Hepatocyte (in vitro differentiated cells): ENCODE measurements around the gene CDC5L. TPM values are rescaled to one million over a fixed set of nuclear protein-coding genes. Genes with fewer than 3 reads are reported as not detected.
A peak's percentile ranks its signal among the peaks of the same experiment; 100 is the strongest.

Experiments used
- DNase-seq: peaks from one replicate; pipeline ENCODE4 v3.0.0-alpha.2; 2016; ENCODE audit warnings: low spot score
- H2AFZ ChIP-seq: fragments of 200-600 bp; sonication (generic); 2 replicates; pipeline ENCODE4 v1.6.0; 2016; ENCODE audit warnings: antibody characterized with exemption, mild to moderate bottlenecking
- H3K27ac ChIP-seq: fragments of 200-600 bp; sonication (generic); 2 replicates; pipeline ENCODE4 v1.5.1; 2016; ENCODE audit warnings: mild to moderate bottlenecking
- H3K27me3 ChIP-seq: fragments of 200-600 bp; sonication (generic); 2 replicates; pipeline ENCODE4 v1.6.1; 2016
- H3K36me3 ChIP-seq: fragments of 200-600 bp; sonication (generic); replicated peaks from 2 replicates; pipeline ENCODE4 v1.5.1; 2016; ENCODE audit warnings: low read depth; ENCODE audit not compliant: insufficient read depth
- H3K4me1 ChIP-seq: fragments of 200-600 bp; sonication (generic); 2 replicates; pipeline ENCODE4 v1.5.1; 2016; ENCODE audit warnings: mild to moderate bottlenecking, moderate library complexity; ENCODE audit not compliant: insufficient read depth
- H3K4me2 ChIP-seq: fragments of 200-600 bp; sonication (generic); 2 replicates; pipeline ENCODE4 v1.6.0; 2016
- H3K4me3 ChIP-seq: fragments of 200-600 bp; sonication (generic); 2 replicates; pipeline ENCODE4 v1.5.1; 2016; ENCODE audit warnings: mild to moderate bottlenecking
- H3K79me2 ChIP-seq: fragments of 200-600 bp; sonication (generic); 2 replicates; pipeline ENCODE4 v1.6.0; 2017; ENCODE audit warnings: mild to moderate bottlenecking
- H3K9me2 ChIP-seq: fragments of 200-600 bp; sonication (generic); replicated peaks from 2 replicates; pipeline ENCODE4 v1.6.0; 2017; ENCODE audit warnings: mild to moderate bottlenecking; ENCODE audit not compliant: insufficient read depth
- H3K9me3 ChIP-seq: fragments of 200-600 bp; sonication (generic); 2 replicates; pipeline ENCODE4 v1.5.1; 2016; ENCODE audit warnings: low read depth, mild to moderate bottlenecking
- H4K20me1 ChIP-seq: fragments of 200-600 bp; sonication (generic); 2 replicates; pipeline ENCODE4 v1.6.0; 2016; ENCODE audit warnings: mild to moderate bottlenecking; ENCODE audit not compliant: insufficient read depth, poor library complexity, severe bottlenecking
- EZH2 ChIP-seq: fragments of 200-600 bp; sonication (generic); IDR thresholded peaks from 2 replicates; pipeline ENCODE4 v1.6.1; 2016; ENCODE audit warnings: antibody characterized with exemption, mild to moderate bottlenecking, borderline replicate concordance
- EZH2phosphoT487 ChIP-seq: fragments of 200-600 bp; sonication (generic); IDR thresholded peaks from one replicate; pipeline ENCODE4 v1.6.1; 2018; ENCODE audit warnings: antibody characterized with exemption, mild to moderate bottlenecking, low read depth, moderate library complexity; ENCODE audit not compliant: unreplicated experiment, severe bottlenecking
- WGBS: methylation state at CpG from one replicate; pipeline ENCODE4 v1.1.6; 2016; ENCODE audit warnings: low lambda C conversion rate; ENCODE audit errors: missing lambda C conversion rate; 5-methylcytosine and 5-hydroxymethylcytosine counted together
- polyA plus RNA-seq: library from polyadenylated mRNA; unstranded; fragments of >200 nt; fragmentation: Nextera tagmentation; extraction: Ambion mirVana; gene quantifications from 2 replicates; pipeline ENCODE4 v1.2.1, GENCODE V29; 2016
- total RNA-seq: library from RNA; depleted of rRNA; stranded (reverse); fragments of >200 nt; gene quantifications from 2 replicates; pipeline ENCODE4 v1.2.3, GENCODE V29; 2014
- TF ChIP-seq, protein P1 (sequence below): fragments of 200-600 bp; sonication (generic); IDR thresholded peaks from 2 replicates; pipeline ENCODE4 v1.5.1; 2016; ENCODE audit warnings: antibody characterized with exemption, mild to moderate bottlenecking; ENCODE audit not compliant: poor library complexity

Gene CDC5L
- total and polyA plus RNA-seq, 2 experiments from 2014 or later: 10.0 to 23.1 TPM

DNA sequence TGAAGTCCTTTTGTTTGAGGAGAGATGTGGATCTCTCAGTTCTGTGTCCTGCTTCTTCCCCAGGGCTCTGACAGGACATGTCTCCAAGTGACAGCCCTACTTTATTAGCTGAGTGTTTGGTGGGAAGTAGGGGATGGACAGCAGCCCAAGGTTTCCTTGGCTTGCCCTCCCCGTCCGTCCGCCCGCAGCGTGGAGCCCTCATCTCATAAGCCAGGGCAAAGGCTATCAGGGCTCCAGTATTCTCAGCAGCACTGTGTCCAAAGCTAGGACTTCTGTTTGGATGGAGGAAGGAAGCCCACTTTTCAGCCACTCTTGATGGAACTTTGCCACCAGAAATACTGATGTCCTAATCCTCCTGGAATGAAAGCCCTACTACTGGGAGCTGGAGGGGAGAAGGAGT is 13.6 kb downstream of the CDC5L start:
- 98% methylated on average over 4 of the region's 5 CpGs for WGBS
- Histone ChIP-seq H3K4me3 (no peak overlapping the region), H3K4me2 (no peak overlapping the region), H3K79me2 (peaks cover 35% of the 10 kb centered on the region), H4K20me1 (peaks cover 7% of the 10 kb centered on the region), H3K9me2 (no peaks in the 10 kb centered on the region), H3K9me3 (no peaks in the 10 kb centered on the region), H3K4me1 (no peaks in the 10 kb centered on the region), H3K27me3 (no peaks in the 10 kb centered on the region), H3K36me3 (peaks cover 3% of the 10 kb centered on the region), H2AFZ (no peak overlapping the region), H3K27ac (no peak overlapping the region)
- no peak for DNase-seq
- TF ChIP-seq EZH2: no peak
- no peak for TF ChIP-seq EZH2phosphoT487
- TF ChIP-seq, protein P1, sequence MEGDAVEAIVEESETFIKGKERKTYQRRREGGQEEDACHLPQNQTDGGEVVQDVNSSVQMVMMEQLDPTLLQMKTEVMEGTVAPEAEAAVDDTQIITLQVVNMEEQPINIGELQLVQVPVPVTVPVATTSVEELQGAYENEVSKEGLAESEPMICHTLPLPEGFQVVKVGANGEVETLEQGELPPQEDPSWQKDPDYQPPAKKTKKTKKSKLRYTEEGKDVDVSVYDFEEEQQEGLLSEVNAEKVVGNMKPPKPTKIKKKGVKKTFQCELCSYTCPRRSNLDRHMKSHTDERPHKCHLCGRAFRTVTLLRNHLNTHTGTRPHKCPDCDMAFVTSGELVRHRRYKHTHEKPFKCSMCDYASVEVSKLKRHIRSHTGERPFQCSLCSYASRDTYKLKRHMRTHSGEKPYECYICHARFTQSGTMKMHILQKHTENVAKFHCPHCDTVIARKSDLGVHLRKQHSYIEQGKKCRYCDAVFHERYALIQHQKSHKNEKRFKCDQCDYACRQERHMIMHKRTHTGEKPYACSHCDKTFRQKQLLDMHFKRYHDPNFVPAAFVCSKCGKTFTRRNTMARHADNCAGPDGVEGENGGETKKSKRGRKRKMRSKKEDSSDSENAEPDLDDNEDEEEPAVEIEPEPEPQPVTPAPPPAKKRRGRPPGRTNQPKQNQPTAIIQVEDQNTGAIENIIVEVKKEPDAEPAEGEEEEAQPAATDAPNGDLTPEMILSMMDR: no peak

GRCh38 chr6:44404022-44404714 is 16.7 kb downstream of the CDC5L start:
- H3K9me3 ChIP-seq: no peaks in the 10 kb centered on the region
- no peak overlapping the region for H3K4me3 ChIP-seq
- DNase-seq: no peak
- no peak overlapping the region for H3K4me2 ChIP-seq
- WGBS: 79% methylated on average over 5 of the region's 5 CpGs
- H3K79me2 ChIP-seq: peaks cover 37% of the 10 kb centered on the region
- no peaks in the 10 kb centered on the region for H3K27me3 ChIP-seq
- no peak for TF ChIP-seq EZH2phosphoT487
- peaks cover 7% of the 10 kb centered on the region for H4K20me1 ChIP-seq
- H3K27ac ChIP-seq: peak overlapping the region; percentile 10
- H2AFZ ChIP-seq: no peak overlapping the region
- H3K9me2 ChIP-seq: no peaks in the 10 kb centered on the region
- no peaks in the 10 kb centered on the region for H3K4me1 ChIP-seq
- H3K36me3 ChIP-seq: no peaks in the 10 kb centered on the region

GRCh38 chr6:44404715-44405099 is 17.2 kb downstream of the CDC5L start:
- peaks cover 37% of the 10 kb centered on the region for H3K79me2 ChIP-seq
- H3K9me3 ChIP-seq: no peaks in the 10 kb centered on the region
- WGBS: 77% methylated on average over 1 of the region's 1 CpG
- H3K36me3 ChIP-seq: no peaks in the 10 kb centered on the region
- H3K27me3 ChIP-seq: no peaks in the 10 kb centered on the region
- H3K4me2 ChIP-seq: no peak overlapping the region
- no peak overlapping the region for H3K4me3 ChIP-seq
- no peak for TF ChIP-seq EZH2phosphoT487
- TF ChIP-seq, protein P1: no peak
- TF ChIP-seq EZH2: no peak
- H3K4me1 ChIP-seq: no peaks in the 10 kb centered on the region
- H4K20me1 ChIP-seq: peaks cover 7% of the 10 kb centered on the region
- no peak overlapping the region for H3K27ac ChIP-seq
- H3K9me2 ChIP-seq: no peaks in the 10 kb centered on the region
- DNase-seq: no peak
- H2AFZ ChIP-seq: no peak overlapping the region

DNA sequence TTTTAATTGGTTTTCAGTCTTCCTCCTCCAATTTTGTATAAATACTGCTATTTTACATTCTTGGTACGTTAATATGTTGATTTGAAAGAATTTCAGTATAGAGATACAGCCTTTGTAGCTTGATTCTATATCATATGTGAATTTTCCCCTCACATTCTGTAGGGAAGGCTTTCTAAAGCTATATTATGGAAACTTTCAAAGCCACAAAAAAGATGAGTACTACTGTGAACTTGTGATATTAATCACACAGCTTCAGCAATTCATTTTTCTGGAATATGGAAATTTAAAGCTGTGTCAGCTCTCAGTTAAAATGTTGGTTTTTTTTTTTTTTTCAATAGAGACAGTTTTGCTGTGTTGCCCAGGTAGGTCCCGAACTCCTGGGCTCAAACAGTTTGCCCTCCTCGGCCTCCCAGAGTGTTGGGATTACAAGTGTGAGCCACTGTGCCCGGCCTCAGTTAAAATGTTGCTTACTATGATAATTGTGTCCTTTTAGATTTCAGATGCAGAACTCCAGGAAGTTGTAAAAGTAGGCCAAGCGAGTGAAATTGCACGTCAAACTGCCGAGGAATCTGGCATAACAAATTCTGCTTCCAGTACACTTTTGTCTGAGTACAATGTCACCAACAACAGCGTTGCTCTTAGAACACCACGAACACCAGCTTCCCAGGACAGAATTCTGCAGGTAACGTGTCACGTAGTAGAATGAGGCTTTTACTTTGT is 20.6 kb downstream of the CDC5L start:
- no peaks in the 10 kb centered on the region for H3K36me3 ChIP-seq
- WGBS: 97% methylated on average over 11 of the region's 11 CpGs
- TF ChIP-seq EZH2 (no peak), EZH2phosphoT487 (no peak)
- TF ChIP-seq, protein P1: no peak

More for the DNA sequence above, 20.6 kb downstream of the CDC5L start:
- Histone ChIP-seq H3K27ac (no peak overlapping the region), H3K4me1 (no peaks in the 10 kb centered on the region), H3K4me3 (no peak overlapping the region), H3K9me3 (no peaks in the 10 kb centered on the region), H3K79me2 (peaks cover 39% of the 10 kb centered on the region), H3K9me2 (no peaks in the 10 kb centered on the region), H4K20me1 (peaks cover 7% of the 10 kb centered on the region), H2AFZ (no peak overlapping the region), H3K4me2 (no peak overlapping the region), H3K27me3 (no peaks in the 10 kb centered on the region)
- DNase-seq: no peak
